HepG2 (cell line): ENCODE results near the gene PLD3. TPM values are rescaled to one million over a fixed set of nuclear protein-coding genes. Genes with fewer than 3 reads are reported as not detected.

ENCODE experiments used
- ATAC-seq: fragments of 200-7000 bp; cut with Tn5 transposase; 3 replicates; pipeline ENCODE4 v1.9.1; 2020; ENCODE audit warnings: mild to moderate bottlenecking, moderate library complexity
- Bru-seq: library from RNA; stranded (reverse); fragments of 400-500 nt; gene quantifications from one replicate; lab custom pipeline; 2021; lab: Mats Ljungman, UMichigan
- BruChase-seq, 2 experiments: library from RNA; stranded (reverse); fragments of 400-500 nt; gene quantifications; one replicate each; lab custom pipeline; 2021; lab: Mats Ljungman, UMichigan
- BruUV-seq: library from RNA; stranded (reverse); fragments of 400-500 nt; replicated peaks from 2 replicates; lab custom pipeline; 2021; lab: Mats Ljungman, UMichigan
- CTCF ChIA-PET: fragments of 300-600 bp; formaldehyde crosslinking; extraction: SDS; loops from one replicate; lab custom pipeline; 2021; ENCODE audit warnings: low total read pairs, inconsistent platforms, low intra/inter-chr PET ratio; lab: Yijun Ruan, JAX
- POLR2A ChIA-PET: fragments of 350-600 bp; sonication (Branson Sonifier 250); formaldehyde crosslinking; loops from one replicate; lab custom pipeline; 2020; ENCODE audit warnings: antibody characterized with exemption, inconsistent platforms; lab: Yijun Ruan, JAX
- DNase-seq: peaks from one replicate; pipeline ENCODE4 v3.0.0-alpha.2; 2015; ENCODE audit warnings: low spot score
- FAIRE-seq: peaks from 3 replicates; lab custom pipeline; 2011; peaks lifted over from hg19 to GRCh38; lab: Jason Lieb, UNC
- H2AFZ ChIP-seq: one replicate; pipeline ENCODE4 v1.6.1; 2011; ENCODE audit warnings: low read length, inconsistent platforms
- H3K27ac ChIP-seq: fragments of 300-600 bp; 3 replicates; pipeline ENCODE4 v1.8.0; 2011; ENCODE audit warnings: mixed run types, mild to moderate bottlenecking, mixed read lengths, low read length, inconsistent platforms; ENCODE audit not compliant: insufficient read depth; ENCODE audit errors: extremely low read length
- H3K27me3 ChIP-seq, 2 experiments: fragments of 200-600 bp in 1 of 2; 2 replicates in 1 of 2; 3 replicates in 1 of 2; pipeline versions ENCODE4 v1.6.0 to v1.8.0; 2011; ENCODE audit warnings: low read length in 2 of 2, mild to moderate bottlenecking in 2 of 2, moderate library complexity in 2 of 2, inconsistent platforms in 1 of 2; ENCODE audit not compliant: insufficient read depth in 2 of 2, control insufficient read depth in 1 of 2
- H3K36me3 ChIP-seq, 2 experiments: fragments of 200-600 bp in 1 of 2; replicated peaks in 1 of 2; 2 replicates in 1 of 2; 3 replicates in 1 of 2; pipeline versions ENCODE4 v1.5.1 to v1.8.0; 2011; ENCODE audit warnings: low read length in 2 of 2, inconsistent platforms in 1 of 2; ENCODE audit not compliant: insufficient read depth in 2 of 2, control insufficient read depth in 1 of 2
- H3K4me1 ChIP-seq: 2 replicates; pipeline ENCODE4 v1.5.1; 2012; ENCODE audit warnings: low read length, inconsistent platforms; ENCODE audit not compliant: insufficient read depth
- H3K4me2 ChIP-seq: 2 replicates; pipeline ENCODE4 v1.6.0; 2011; ENCODE audit warnings: low read depth, low read length, inconsistent platforms
- H3K4me3 ChIP-seq, 3 experiments: fragments of 200-600 bp in 1 of 3; sonication (generic), shearing (Covaris generic) in 1 of 3; replicated peaks in 1 of 3; 2 replicates each; pipeline ENCODE4 v1.5.1; 2011 to 2016; ENCODE audit warnings: low read length in 3 of 3, inconsistent platforms in 2 of 3, low read depth in 2 of 3, mild to moderate bottlenecking in 2 of 3, control low read depth in 1 of 3, mixed read lengths in 1 of 3; ENCODE audit not compliant: insufficient read depth in 1 of 3
- H3K79me2 ChIP-seq: one replicate; pipeline ENCODE4 v1.6.1; 2011; ENCODE audit warnings: low read length, inconsistent platforms; ENCODE audit not compliant: insufficient read depth
- H3K9ac ChIP-seq: 2 replicates; pipeline ENCODE4 v1.6.0; 2011; ENCODE audit warnings: mild to moderate bottlenecking, low read depth, low read length, inconsistent platforms; ENCODE audit not compliant: insufficient read depth
- H3K9me3 ChIP-seq: 2 replicates; pipeline ENCODE4 v1.5.1; 2012; ENCODE audit warnings: mild to moderate bottlenecking, low read length
- H4K20me1 ChIP-seq: 2 replicates; pipeline ENCODE4 v1.6.0; 2011; ENCODE audit warnings: inconsistent platforms, mild to moderate bottlenecking, low read length, moderate library complexity; ENCODE audit not compliant: insufficient read depth
- HHEX ChIP-seq: IDR thresholded peaks from 2 replicates; pipeline ENCODE4 v1.6.1; 2016; ENCODE audit warnings: control low read depth
- KLF16 ChIP-seq, 2 experiments: sonication (generic) in 1 of 2; formaldehyde crosslinking in 1 of 2; IDR thresholded peaks; 2 replicates each; pipeline versions ENCODE4 v1.6.1 to v1.8.0; 2016 to 2023; ENCODE audit warnings: missing genetic modification reagents in 2 of 2, missing compliant biosample characterization in 1 of 2
- LCORL ChIP-seq, 2 experiments: fragments of 450-650 bp in 1 of 2; sonication (generic) in 1 of 2; formaldehyde crosslinking in 1 of 2; IDR thresholded peaks; 2 replicates each; pipeline versions ENCODE4 v1.5.0 to v1.6.1; 2017 to 2020; ENCODE audit warnings: antibody characterized with exemption in 1 of 2, missing genetic modification reagents in 1 of 2
- PHF21A ChIP-seq: sonication (generic); formaldehyde crosslinking; IDR thresholded peaks from 2 replicates; pipeline ENCODE4 v1.5.0; 2020; ENCODE audit warnings: mild to moderate bottlenecking, missing genetic modification reagents
- TBX2 ChIP-seq: sonication (generic); formaldehyde crosslinking; IDR thresholded peaks from 2 replicates; pipeline ENCODE4 v1.5.0; 2020; ENCODE audit warnings: missing genetic modification reagents, mild to moderate bottlenecking, borderline replicate concordance
- ZFP90 ChIP-seq: sonication (generic); formaldehyde crosslinking; IDR thresholded peaks from 2 replicates; pipeline ENCODE4 v1.8.0; 2022; ENCODE audit warnings: missing genetic modification reagents, mild to moderate bottlenecking, inconsistent platforms, borderline replicate concordance
- ZFX ChIP-seq: sonication (generic); formaldehyde crosslinking; IDR thresholded peaks from 2 replicates; pipeline ENCODE4 v1.4.0; 2020; ENCODE audit warnings: mild to moderate bottlenecking, low read depth, missing genetic modification reagents, moderate library complexity
- ZKSCAN8 ChIP-seq: IDR thresholded peaks from 2 replicates; pipeline ENCODE4 v1.6.1; 2016; ENCODE audit warnings: borderline replicate concordance, missing genetic modification reagents, missing compliant biosample characterization
- ZNF550 ChIP-seq: sonication (generic); formaldehyde crosslinking; IDR thresholded peaks from 2 replicates; pipeline ENCODE4 v1.4.0; 2020; ENCODE audit warnings: mild to moderate bottlenecking, missing genetic modification reagents, borderline replicate concordance
- ZNF784 ChIP-seq: sonication (generic); formaldehyde crosslinking; IDR thresholded peaks from 2 replicates; pipeline ENCODE4 v1.5.1; 2020; ENCODE audit warnings: missing genetic modification reagents, mild to moderate bottlenecking, borderline replicate concordance
- WGBS: methylation state at CpG from one replicate; pipeline ENCODE4 v1.1.6; 2017; ENCODE audit warnings: low lambda C conversion rate; 5-methylcytosine and 5-hydroxymethylcytosine counted together
- in situ Hi-C: cut with HindIII; loops from 2 replicates; pipeline ENCODE4 v1.10.0; 2017; ENCODE audit warnings: low pct_unique_long_range_greater_than_20kb; ENCODE audit not compliant: extremely low pct_ligation_motif_present
- intact Hi-C: fragments of 100-400 bp; cut with micrococcal nuclease; formaldehyde crosslinking; loops from one replicate; pipeline ENCODE4 v1.10.0; 2022; ENCODE audit not compliant: unreplicated experiment
- long read RNA-seq, 2 experiments: library from RNA in 1 of 2; library from polyadenylated mRNA in 1 of 2; stranded (forward) in 1 of 2; unstranded in 1 of 2; transcript quantifications; one replicate each; pipeline ENCODE4 v2.0.0, GENCODE V29; 2019 to 2022
- polyA minus RNA-seq, 3 experiments: library from RNA; depleted of rRNA, polyadenylated mRNA; stranded (reverse); fragments of >200 nt; gene quantifications; 2 replicates each; pipeline ENCODE4 v1.2.3, GENCODE V29; 2011; ENCODE audit warnings: low replicate concordance in 1 of 3
- polyA plus RNA-seq, 8 experiments: library from polyadenylated mRNA; depleted of rRNA in 3 of 8; stranded (reverse) in 7 of 8; unstranded in 1 of 8; fragments of >200 nt; fragmentation: Illumina TruSeq in 4 of 8; extraction: Trizol in 4 of 8; gene quantifications; 2 replicates each; pipeline versions ENCODE4 v1.2.1 to v1.2.3, GENCODE V29; 2011 to 2016; ENCODE audit warnings: low read depth in 4 of 8, missing spikeins in 1 of 8, mixed read lengths in 1 of 8; ENCODE audit not compliant: insufficient read depth in 1 of 8
- total RNA-seq, 5 experiments: library from RNA; depleted of rRNA; stranded (reverse); fragments of >200 nt; fragmentation: Illumina TruSeq; extraction: Trizol; gene quantifications; 2 replicates each; pipeline ENCODE4 v1.2.3, GENCODE V29; 2016; ENCODE audit warnings: low read depth in 1 of 5
- TF ChIP-seq, protein P1 (sequence below): sonication (generic); formaldehyde crosslinking; IDR thresholded peaks from 2 replicates; pipeline ENCODE4 v1.5.0; 2020; ENCODE audit warnings: missing genetic modification reagents
- TF ChIP-seq, protein P2 (sequence below): sonication (generic); formaldehyde crosslinking; IDR thresholded peaks from 2 replicates; pipeline ENCODE4 v1.8.0; 2022; ENCODE audit warnings: low read depth, missing genetic modification reagents

PLD3 gene
- total RNA-seq (2016; rRNA removed; fragmentation: Illumina TruSeq; extraction: Trizol) (26.8 and 45.7 TPM in 2 replicates), polyA plus RNA-seq (2011; rRNA removed) (164 and 203 TPM in 2 replicates), polyA minus RNA-seq (2011; rRNA and poly(A)+ RNA removed; ENCODE audit: low replicate concordance) (86.0 and 162 TPM in 2 replicates), Bru-seq, nascent RNA (percentile 55 among the genes with signal in this experiment), BruChase-seq, experiment 1, labeled RNA remaining after a 6-hour chase (percentile 60 among the genes with signal in this experiment), BruChase-seq, experiment 2, labeled RNA remaining after a 2-hour chase (percentile 56 among the genes with signal in this experiment)
- total RNA-seq (2016; cell fraction: cytosol; rRNA removed; fragmentation: Illumina TruSeq; extraction: Trizol; ENCODE audit: low read depth), result 18.2 and 19.0 TPM in 2 replicates
- total RNA-seq (2016; cell fraction: insoluble cytoplasmic fraction; rRNA removed; fragmentation: Illumina TruSeq; extraction: Trizol), result 29.0 and 47.3 TPM in 2 replicates
- total RNA-seq (2016; cell fraction: membrane; rRNA removed; fragmentation: Illumina TruSeq; extraction: Trizol), result 26.1 and 41.8 TPM in 2 replicates
- total RNA-seq (2016; cell fraction: nucleus; rRNA removed; fragmentation: Illumina TruSeq; extraction: Trizol), result 37.3 and 42.7 TPM in 2 replicates
- 105 and 149 TPM in 2 replicates for polyA plus RNA-seq (2011; cell fraction: cytosol; rRNA removed)
- polyA plus RNA-seq (2011; cell fraction: nucleus; rRNA removed), result 114 and 115 TPM in 2 replicates
- polyA plus RNA-seq (2012), result 107 and 135 TPM in 2 replicates
- 16.6 and 27.8 TPM in 2 replicates for polyA plus RNA-seq (2016; cell fraction: cytosol; fragmentation: Illumina TruSeq; extraction: Trizol; ENCODE audit: low read depth)
- 36.6 and 37.2 TPM in 2 replicates for polyA plus RNA-seq (2016; cell fraction: insoluble cytoplasmic fraction; fragmentation: Illumina TruSeq; extraction: Trizol; ENCODE audit: low read depth)
- 34.7 and 44.6 TPM in 2 replicates for polyA plus RNA-seq (2016; cell fraction: membrane; fragmentation: Illumina TruSeq; extraction: Trizol; ENCODE audit: low read depth)
- polyA plus RNA-seq (2016; cell fraction: nucleus; fragmentation: Illumina TruSeq; extraction: Trizol; ENCODE audit: insufficient read depth, low read depth), result 75.1 and 78.1 TPM in 2 replicates
- polyA minus RNA-seq (2011; cell fraction: cytosol; rRNA and poly(A)+ RNA removed), result 72.3 and 102 TPM in 2 replicates
- polyA minus RNA-seq (2011; cell fraction: nucleus; rRNA and poly(A)+ RNA removed), result 23.6 and 31.3 TPM in 2 replicates
- long read RNA-seq, experiment 1, transcript PLD3-207 (13 exons, 2,140 nt), result major isoform, 7 of 93 reads
- long read RNA-seq, experiment 1, partial matches to known transcripts, result 9 of 93 reads
- long read RNA-seq, experiment 1, other reads (novel, unspliced or antisense), result 74 of 93 reads
- long read RNA-seq, experiment 2, transcript PLD3-207 (13 exons, 2,140 nt), result major isoform, 20 of 183 reads
- long read RNA-seq, experiment 2, partial matches to known transcripts, result 57 of 183 reads
- long read RNA-seq, experiment 2, other reads (novel, unspliced or antisense), result 103 of 183 reads

- peak within 1 kb of the TSS; percentile 57 for H3K27ac ChIP-seq
- H3K4me1 ChIP-seq, result peaks cover 16% of the 10 kb centered on the region
- in situ Hi-C loops (no loop called here), intact Hi-C loops (loop anchor here (10.0 kb wide), 1 partner anchor 76 kb away; the partner anchor contains the start of gene SERTAD1)
- ChIA-PET POLR2A (interaction anchor here (0.6 to 1.5 kb wide), 16 partner anchors 9 to 1511 kb away, joined by 3 to 12 read pairs (median 3); partner anchors contain the start of genes BLVRB and SERTAD1), CTCF (no interaction called here)
- H3K36me3 ChIP-seq, result no peaks in the 10 kb centered on the region
- peaks cover 21% of the 10 kb centered on the region for H3K79me2 ChIP-seq
- under 1% methylated on average over 39 of the region's 77 CpGs for WGBS
- H3K9me3 ChIP-seq, result no peaks in the 10 kb centered on the region
- peak within 1 kb of the TSS; percentile 74 for H2AFZ ChIP-seq
- peak; percentile 72 for FAIRE-seq
- no TSS peak for BruUV-seq
- H3K4me2 ChIP-seq, result peak within 1 kb of the TSS; percentile 100
- H3K4me3 ChIP-seq, result peak within 1 kb of the TSS; percentile 80 to 98 (median 92)
- peak; percentile 99 for ATAC-seq
- H3K27me3 ChIP-seq, result no peaks in the 10 kb centered on the region; a peak in 1 of 5 replicates
- peak within 1 kb of the TSS; percentile 88 for H3K9ac ChIP-seq
- no peaks in the 10 kb centered on the region; the same call in 1 of the 2 replicates for H4K20me1 ChIP-seq
- DNase-seq, result peak; percentile 97
- TF ChIP-seq ZFX (CRISPR knock-in tag) (peak; percentile 82), ZFP90 (peak; percentile 84; the same call in 1 of the 2 replicates), ZNF550 (CRISPR knock-in tag) (no peak), ZNF784 (CRISPR knock-in tag) (peak; percentile 60; the same call in 1 of the 2 replicates), ZKSCAN8 (0 out of 2 replicates have a peak, but pooled peaks have one; percentile 4), KLF16 (CRISPR knock-in tag; IDR thresholded peaks at IDR 0.05) (0 out of 4 replicates have a peak, but pooled peaks of 1 of the 2 experiments have one; percentile 69), PHF21A (CRISPR knock-in tag) (peak; percentile 85), LCORL (IDR thresholded peaks at IDR 0.05) (peak; percentile 88), LCORL (CRISPR knock-in tag; IDR thresholded peaks at IDR 0.05) (no peak; the same call in 1 of the 2 replicates), HHEX (CRISPR knock-in tag) (no peak), TBX2 (CRISPR knock-in tag) (peak; percentile 90)
- TF ChIP-seq, protein P1, sequence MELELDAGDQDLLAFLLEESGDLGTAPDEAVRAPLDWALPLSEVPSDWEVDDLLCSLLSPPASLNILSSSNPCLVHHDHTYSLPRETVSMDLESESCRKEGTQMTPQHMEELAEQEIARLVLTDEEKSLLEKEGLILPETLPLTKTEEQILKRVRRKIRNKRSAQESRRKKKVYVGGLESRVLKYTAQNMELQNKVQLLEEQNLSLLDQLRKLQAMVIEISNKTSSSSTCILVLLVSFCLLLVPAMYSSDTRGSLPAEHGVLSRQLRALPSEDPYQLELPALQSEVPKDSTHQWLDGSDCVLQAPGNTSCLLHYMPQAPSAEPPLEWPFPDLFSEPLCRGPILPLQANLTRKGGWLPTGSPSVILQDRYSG (CRISPR knock-in tag), result no peak
- TF ChIP-seq, protein P2, sequence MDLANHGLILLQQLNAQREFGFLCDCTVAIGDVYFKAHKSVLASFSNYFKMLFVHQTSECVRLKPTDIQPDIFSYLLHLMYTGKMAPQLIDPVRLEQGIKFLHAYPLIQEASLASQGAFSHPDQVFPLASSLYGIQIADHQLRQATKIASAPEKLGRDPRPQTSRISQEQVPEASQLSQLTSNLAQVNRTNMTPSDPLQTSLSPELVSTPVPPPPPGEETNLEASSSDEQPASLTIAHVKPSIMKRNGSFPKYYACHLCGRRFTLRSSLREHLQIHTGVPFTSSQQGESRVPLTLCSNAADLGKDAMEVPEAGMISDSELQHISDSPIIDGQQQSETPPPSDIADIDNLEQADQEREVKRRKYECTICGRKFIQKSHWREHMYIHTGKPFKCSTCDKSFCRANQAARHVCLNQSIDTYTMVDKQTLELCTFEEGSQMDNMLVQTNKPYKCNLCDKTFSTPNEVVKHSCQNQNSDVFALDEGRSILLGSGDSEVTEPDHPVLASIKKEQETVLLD (CRISPR knock-in tag), result peak; percentile 98
Observed at GRCh38 chr19:40348125-40348913, at the start of gene PLD3, which contains the start of gene C19orf47. Gene PLD3 (plus strand): TSS chr19:40348695. CDS start chr19:40366484, 17,789 bp downstream. Gene C19orf47 (minus strand): TSS chr19:40348397. CDS start chr19:40341857, 6,540 bp downstream.
